ENCODE results near the gene GRM3.

The GRM3 gene

DNA sequence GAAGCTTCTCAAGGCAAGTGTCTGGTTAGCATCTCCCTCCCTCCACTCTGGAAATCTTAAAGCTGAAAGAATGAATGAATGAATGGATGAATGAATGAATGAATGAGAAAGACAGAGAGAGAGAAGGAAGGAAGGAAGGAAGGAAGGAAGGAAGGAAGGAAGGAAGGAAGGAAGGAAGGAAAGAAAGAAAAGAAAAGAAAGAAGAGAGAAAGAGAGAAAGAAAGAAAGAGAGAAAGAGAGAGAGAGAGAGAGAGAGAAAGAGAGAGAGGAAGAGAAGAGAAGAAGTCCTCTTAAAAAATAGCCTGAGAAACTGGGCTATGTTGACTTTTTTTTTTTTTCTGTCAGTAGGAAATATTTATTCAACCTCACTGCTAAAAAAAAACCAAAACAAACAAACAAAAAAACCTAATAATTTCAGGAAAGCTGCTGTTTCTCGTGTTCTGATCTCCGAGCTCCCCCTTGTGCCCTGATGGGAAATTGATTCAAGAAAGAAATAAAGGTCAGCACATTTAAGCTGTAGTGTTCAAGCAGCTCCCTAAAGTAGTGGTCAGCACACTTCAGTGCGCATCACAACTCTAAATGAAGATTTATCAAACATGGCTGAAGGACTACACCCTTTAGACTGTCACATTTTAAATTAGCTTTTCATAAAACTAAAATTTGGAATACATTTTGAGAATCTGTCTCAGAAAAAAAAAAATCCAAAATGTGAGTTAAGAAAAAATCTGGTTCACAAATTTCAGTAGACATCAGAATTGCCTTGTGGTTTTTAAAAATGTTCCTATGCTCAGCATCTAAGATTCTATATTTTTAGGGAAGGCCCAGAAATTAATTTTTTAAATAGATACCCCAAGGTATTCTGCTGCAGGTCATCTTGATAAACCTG is 261.5 kb downstream of the GRM3 start:
- DNase-seq (ENCODE audit: low read depth in 2 of 2) = peak; percentile 45 to 54

DNA sequence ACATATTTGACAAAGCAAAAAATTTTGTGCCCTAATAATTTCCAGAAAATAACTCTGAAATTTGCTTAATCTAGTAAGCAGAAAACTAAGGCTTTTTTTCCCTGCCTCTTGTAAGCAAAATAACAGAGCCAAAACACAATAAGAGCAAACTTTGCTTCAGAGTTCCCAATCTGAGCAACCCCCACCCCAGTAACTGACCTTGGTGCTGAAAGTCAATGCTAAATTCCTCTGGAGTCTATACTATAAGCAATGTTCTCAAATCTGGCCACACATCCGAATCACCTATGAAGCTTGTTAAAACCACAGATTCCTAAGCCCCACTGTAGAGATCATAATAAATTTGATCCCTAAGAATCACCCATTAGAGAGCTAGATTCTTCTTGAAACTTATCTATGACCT is 265.2 kb downstream of the GRM3 start:
- peak; percentile 9 to 15 for DNase-seq (ENCODE audit: low read depth in 2 of 2)
- no peak overlapping the region for H3K4me3 ChIP-seq (replicated peaks in 1 of 2; ENCODE audit: low read depth in 2 of 2, low read length in 2 of 2)
- TF ChIP-seq, protein P1, sequence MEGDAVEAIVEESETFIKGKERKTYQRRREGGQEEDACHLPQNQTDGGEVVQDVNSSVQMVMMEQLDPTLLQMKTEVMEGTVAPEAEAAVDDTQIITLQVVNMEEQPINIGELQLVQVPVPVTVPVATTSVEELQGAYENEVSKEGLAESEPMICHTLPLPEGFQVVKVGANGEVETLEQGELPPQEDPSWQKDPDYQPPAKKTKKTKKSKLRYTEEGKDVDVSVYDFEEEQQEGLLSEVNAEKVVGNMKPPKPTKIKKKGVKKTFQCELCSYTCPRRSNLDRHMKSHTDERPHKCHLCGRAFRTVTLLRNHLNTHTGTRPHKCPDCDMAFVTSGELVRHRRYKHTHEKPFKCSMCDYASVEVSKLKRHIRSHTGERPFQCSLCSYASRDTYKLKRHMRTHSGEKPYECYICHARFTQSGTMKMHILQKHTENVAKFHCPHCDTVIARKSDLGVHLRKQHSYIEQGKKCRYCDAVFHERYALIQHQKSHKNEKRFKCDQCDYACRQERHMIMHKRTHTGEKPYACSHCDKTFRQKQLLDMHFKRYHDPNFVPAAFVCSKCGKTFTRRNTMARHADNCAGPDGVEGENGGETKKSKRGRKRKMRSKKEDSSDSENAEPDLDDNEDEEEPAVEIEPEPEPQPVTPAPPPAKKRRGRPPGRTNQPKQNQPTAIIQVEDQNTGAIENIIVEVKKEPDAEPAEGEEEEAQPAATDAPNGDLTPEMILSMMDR (IDR thresholded peaks at IDR 0.05; ENCODE audit: low read depth, low read length) = no peak

More for the DNA sequence above, 261.5 kb downstream of the GRM3 start:
- H3K4me3 ChIP-seq (replicated peaks in 1 of 2; ENCODE audit: low read depth in 2 of 2, low read length in 2 of 2) = no peak overlapping the region
- TF ChIP-seq, protein P1 (IDR thresholded peaks at IDR 0.05; ENCODE audit: low read depth, low read length) = peak; percentile 70

DNA sequence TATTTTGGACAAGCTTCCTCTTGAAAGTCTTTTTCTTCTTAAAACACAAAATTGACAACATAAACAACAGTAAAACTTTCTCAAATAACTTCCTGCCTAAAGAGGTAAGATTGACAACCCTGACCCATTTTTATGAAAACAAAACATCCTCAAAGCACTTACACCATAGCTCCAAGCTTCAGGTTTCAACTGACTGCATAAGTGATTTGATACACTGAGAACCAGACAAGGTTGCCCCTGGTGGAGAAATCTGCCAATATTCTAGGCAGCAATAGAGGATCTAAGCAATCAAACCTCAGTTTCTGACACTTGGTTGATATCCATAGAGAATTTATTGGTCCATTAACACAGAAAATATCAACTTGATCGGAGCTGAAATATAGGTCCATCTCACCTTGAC is 267.9 kb downstream of the GRM3 start:
- TF ChIP-seq, protein P1 (IDR thresholded peaks at IDR 0.05; ENCODE audit: low read depth, low read length) = peak; percentile 18
- H3K4me3 ChIP-seq (replicated peaks in 1 of 2; ENCODE audit: low read depth in 2 of 2, low read length in 2 of 2) = no peak overlapping the region
- DNase-seq (ENCODE audit: low read depth in 2 of 2) = no peak

DNA sequence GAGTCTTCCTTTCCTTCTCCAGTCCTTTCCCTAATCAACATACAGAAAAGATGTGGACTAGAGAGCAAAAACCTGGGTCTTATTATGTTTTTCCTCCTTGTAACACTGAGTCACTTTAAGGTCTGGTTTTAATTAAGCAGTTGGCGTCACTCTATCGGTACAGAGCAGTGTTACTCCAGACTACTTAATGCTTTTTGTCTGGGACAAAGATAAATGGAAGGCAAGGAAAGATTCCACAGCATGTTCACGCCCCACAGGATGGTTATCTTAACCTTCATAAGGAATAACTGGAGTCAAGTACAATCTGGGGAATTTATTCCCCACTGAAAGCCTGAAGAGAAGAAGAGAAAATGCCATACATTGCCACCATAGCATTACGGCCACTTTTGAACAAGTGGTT is 270.0 kb downstream of the GRM3 start:
- DNase-seq (ENCODE audit: low read depth in 2 of 2) = peak; percentile 15 to 58
- TF ChIP-seq, protein P1 (IDR thresholded peaks at IDR 0.05; ENCODE audit: low read depth, low read length) = no peak
- no peak overlapping the region for H3K4me3 ChIP-seq (replicated peaks in 1 of 2; ENCODE audit: low read depth in 2 of 2, low read length in 2 of 2)

All from cardiac fibroblast (primary cell).